ENCODE data around the gene MAGED1.
"Not testable (repeated sequence)": the region's sequence is repeated elsewhere in the genome, so short reads cannot be mapped to it uniquely, and the experiment has no call there.

Gene MAGED1

DNA sequence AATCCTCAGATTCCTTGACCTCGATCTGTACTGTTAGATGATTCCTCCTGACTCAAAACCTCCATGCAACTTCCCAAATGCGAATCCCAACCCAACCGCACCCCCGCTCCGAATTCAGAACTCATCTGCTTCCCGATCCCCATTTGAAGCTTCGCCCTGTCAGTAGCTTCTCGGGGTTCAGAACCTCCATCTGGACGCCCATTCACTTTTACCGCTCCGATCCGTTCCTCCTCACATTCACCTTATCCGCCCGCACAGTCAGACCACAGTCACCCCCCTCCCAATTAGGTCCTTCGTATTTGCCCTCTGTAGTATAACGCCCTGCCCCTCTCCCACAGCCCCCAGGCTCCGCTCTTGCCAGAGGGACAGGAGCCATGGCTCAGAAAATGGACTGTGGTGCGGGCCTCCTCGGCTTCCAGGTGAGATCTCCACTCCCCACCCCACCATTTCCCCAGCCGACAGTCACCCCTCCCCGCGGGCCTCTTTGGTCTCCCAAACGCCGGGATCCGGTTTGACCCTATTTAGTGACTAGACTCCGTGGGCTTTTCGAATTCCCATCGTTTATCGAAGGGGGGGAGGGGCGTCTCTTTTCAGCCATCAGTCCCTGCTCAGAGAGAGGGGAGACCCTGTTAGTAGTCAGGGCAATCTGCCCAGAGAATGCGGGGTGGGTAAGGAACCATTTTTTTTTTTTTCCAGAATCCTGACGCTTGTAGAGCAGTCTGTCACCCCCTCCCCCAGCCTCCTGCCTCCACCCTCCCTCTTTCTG lies 691 bp downstream of the MAGED1 start:
- no peak for DNase-seq (ENCODE audit: low read depth in 1 of 2, low spot score in 1 of 2)

DNA sequence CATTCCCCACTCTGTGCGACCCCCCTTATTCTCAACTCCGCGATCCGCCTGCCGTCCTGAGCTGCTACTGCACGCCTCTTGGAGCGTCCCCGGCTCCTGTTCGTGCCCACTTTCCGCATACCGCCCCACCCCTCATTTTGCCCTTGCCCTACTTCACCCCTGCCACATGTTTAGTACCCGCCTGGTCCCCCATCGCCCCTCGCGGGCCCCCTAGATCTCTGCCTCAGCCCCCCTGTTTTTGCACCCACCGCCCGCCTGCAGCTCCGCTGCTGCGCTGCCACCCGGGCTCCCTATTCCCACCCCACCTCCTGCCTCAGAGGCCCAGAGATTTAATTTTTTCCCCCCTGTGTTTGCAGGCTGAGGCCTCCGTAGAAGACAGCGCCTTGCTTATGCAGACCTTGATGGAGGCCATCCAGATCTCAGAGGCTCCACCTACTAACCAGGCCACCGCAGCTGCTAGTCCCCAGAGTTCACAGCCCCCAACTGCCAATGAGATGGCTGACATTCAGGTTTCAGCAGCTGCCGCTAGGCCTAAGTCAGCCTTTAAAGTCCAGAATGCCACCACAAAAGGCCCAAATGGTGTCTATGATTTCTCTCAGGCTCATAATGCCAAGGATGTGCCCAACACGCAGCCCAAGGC lies 1.4 kb downstream of the MAGED1 start:
- DNase-seq (ENCODE audit: low read depth in 1 of 2, low spot score in 1 of 2): no peak

DNA sequence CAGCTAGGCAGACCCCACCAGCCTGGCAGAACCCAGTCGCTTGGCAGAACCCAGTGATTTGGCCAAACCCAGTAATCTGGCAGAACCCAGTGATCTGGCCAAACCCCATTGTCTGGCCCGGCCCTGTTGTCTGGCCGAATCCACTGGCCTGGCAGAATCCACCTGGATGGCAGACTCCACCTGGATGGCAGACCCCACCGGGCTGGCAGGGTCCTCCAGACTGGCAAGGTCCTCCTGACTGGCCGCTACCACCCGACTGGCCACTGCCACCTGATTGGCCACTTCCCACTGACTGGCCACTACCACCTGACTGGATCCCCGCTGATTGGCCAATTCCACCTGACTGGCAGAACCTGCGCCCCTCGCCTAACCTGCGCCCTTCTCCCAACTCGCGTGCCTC lies 3.2 kb downstream of the MAGED1 start:
- DNase-seq (ENCODE audit: low read depth in 1 of 2, low spot score in 1 of 2): no peak

DNA sequence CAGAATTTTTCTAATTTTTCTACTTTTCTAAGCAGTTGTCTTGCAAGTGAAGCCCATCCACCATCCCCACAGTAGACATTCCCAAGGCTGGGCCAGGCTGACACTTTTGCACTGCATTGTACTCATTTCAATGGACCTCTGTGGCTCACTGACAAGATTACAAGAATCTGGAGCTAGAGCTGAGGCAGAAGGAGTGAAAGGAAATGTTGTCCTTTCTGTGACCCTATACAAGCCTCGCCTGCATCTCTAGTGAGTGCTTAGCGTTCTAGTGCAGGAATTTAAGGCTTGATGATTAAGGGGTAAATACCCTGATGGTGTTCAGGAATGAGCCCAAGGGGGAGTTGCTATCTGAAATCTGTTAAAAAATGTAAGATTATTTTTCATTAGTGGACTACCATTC lies 6.3 kb downstream of the MAGED1 start:
- DNase-seq (ENCODE audit: low read depth in 1 of 2, low spot score in 1 of 2): no peak

DNA sequence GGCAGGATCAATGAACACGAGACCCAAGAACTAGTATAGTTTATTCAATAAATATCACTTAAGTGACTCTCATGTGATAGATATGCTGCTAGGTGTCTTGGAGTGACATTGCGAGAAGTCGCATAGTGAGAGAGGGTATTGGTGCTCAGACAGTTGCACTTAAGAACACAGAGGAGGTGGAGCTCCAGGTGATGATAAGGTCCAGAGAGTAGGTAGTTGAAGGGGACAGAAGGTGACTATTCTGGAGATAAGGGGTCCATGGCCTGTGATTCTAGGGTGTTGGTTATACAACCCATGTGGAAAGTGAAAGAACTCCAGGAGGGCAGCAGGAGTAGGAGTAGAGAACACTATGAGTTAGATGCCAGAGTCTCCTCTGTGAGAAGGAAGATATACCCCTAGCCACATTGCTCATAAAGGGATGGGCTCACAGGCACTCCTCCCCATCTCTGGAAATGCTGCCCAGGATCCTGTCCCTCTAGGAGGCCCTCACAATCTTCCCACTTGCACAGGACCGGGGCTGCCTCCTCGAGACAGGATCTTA lies 9.2 kb downstream of the MAGED1 start:
- DNase-seq (ENCODE audit: low read depth in 1 of 2, low spot score in 1 of 2): no peak

DNA sequence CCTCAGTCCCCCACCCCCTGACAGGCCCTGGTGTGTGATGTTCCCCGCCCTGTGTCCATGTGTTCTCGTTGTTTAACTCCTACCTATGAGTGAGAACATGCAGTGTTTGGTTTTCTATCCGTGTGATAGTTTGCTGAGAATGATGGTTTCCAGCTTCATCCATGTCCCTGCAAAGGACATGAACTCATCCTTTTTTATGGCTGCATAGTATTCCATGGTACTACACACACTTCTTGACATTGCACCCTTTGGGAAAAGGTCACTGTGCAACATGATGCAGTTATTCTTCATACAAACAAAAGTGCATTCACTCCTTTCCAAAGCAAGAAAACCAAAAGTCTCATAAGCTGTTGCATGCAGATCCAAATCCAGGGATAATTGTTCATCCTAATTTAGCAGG lies 11.7 kb downstream of the MAGED1 start:
- DNase-seq (ENCODE audit: low read depth in 1 of 2, low spot score in 1 of 2): not testable (repeated sequence)

DNA sequence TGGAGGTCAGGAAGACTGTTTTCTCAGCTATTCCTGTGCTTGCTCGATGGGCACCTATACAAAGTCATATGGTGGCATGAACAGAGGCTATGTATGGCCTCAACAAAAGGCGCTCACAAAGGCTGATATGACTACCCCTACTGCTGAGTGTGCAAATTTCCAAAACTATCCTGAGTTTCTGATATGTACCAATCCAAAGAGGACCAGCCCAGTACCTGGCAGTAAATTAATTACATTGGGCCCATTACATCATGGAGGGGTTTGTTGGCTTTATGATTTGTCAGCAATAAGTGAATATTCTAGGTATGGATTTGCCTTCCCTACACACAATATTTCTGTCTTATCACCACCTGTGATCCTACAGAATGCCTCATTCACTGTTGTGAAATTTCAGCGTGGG lies 12.3 kb downstream of the MAGED1 start:
- DNase-seq (ENCODE audit: low read depth in 1 of 2, low spot score in 1 of 2): no peak

DNA sequence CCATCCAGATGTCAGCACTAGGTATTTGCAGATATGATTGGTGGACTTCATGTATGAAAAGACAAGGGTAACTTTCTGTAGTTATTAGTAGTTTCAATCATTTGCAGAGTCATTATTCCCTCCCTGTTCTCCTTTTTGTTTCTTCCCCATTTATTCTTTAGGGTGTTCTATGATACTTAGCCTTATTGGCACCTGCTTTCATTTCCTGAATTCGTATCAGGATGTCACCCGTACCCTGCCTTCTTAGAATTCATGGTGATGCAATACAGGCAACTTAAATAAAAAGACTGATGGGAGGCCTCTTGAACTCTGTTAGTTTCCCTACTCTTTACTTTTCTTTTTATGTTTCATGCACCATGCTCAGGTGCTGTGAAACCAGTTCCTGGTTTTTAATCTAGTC lies 24.2 kb downstream of the MAGED1 start:
- no peak for DNase-seq (ENCODE audit: low read depth in 1 of 2, low spot score in 1 of 2)

DNA sequence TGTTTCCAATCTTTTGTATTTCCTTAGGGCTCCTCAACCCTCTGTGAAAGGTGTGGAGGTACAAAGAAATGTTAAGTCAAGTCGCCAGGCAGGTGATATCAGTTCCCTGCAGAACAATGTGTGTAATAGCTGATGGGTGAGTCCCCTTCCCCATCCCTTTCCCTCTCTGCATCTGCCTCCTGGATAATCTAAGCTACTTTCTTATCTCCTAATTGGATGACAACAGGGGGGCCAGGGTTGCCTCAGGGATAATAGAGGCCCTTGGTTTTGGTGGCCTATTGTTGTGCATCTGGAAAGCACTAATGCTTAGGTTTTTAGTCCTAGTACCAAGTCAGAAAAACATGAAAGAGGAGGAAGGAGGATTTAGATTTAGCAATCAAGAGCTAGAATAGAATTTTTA lies 29.1 kb downstream of the MAGED1 start:
- DNase-seq (ENCODE audit: low read depth in 1 of 2, low spot score in 1 of 2): no peak

DNA sequence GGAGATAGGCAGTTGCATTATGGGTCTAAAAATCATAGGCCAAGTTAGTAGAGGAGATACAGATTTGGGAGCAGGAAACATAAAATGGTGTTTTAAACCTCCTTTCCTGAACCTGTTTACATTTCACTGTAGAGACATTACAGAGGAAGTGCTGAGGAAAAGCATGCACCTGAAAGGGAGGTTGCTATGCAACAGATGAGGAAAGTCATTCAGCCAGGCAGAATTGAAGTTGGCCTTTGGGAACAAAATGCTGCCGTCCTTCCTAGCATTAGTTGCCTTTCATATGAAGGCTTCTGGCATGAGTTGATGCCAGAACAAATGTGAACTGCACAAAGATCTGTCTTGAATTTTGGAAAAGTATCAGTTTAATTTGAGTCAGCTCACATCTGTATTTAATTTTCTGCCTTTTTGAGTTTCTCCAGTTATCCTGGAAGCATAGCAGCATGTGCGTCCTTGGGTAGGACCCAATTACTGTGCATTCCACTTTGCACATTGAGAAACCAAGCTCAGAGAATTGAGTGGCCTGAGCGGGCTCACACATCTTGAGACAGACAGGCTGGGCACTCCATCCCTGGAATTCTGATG lies 38.2 kb downstream of the MAGED1 start:
- DNase-seq (ENCODE audit: low read depth in 1 of 2, low spot score in 1 of 2): no peak
